Neural progenitor cell (in vitro differentiated cells): Measurements from ENCODE around the gene SEPTIN11.

Experiments used
- EZH2 ChIP-seq: fragments of 200-600 bp; sonication (generic); IDR thresholded peaks from 2 replicates; pipeline ENCODE4 v1.6.1; 2017; ENCODE audit warnings: antibody characterized with exemption, mild to moderate bottlenecking, moderate library complexity
- EZH2phosphoT487 ChIP-seq: fragments of 200-600 bp; sonication (generic); IDR thresholded peaks from 2 replicates; pipeline ENCODE4 v1.6.1; 2017; ENCODE audit warnings: antibody characterized with exemption
- TF ChIP-seq, protein P1 (sequence below): fragments of 200-600 bp; sonication (generic); IDR thresholded peaks from 2 replicates; pipeline ENCODE4 v1.5.1; 2017; ENCODE audit warnings: antibody characterized with exemption, mild to moderate bottlenecking

DNA sequence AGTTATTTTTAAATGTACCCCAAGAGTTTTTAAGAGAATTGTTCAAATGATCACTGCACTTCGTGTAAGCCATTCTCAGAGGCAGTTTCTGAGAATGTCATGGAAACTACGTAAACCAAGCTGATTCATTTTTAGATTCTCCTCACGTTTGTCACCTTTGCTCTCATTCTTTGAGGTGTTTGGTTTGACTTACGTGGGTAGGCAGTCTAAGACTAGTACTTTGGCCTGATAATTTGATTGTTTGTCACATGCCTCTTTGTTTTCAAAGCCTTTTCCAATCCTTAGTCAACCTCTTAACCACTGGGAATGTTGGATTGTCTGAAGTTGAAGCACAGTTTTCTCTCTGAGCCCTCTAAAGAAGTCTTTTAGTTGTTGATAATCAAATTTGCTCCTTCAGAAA is 10.5 kb downstream of the SEPTIN11 start:
- no peak for TF ChIP-seq EZH2
- TF ChIP-seq, protein P1, sequence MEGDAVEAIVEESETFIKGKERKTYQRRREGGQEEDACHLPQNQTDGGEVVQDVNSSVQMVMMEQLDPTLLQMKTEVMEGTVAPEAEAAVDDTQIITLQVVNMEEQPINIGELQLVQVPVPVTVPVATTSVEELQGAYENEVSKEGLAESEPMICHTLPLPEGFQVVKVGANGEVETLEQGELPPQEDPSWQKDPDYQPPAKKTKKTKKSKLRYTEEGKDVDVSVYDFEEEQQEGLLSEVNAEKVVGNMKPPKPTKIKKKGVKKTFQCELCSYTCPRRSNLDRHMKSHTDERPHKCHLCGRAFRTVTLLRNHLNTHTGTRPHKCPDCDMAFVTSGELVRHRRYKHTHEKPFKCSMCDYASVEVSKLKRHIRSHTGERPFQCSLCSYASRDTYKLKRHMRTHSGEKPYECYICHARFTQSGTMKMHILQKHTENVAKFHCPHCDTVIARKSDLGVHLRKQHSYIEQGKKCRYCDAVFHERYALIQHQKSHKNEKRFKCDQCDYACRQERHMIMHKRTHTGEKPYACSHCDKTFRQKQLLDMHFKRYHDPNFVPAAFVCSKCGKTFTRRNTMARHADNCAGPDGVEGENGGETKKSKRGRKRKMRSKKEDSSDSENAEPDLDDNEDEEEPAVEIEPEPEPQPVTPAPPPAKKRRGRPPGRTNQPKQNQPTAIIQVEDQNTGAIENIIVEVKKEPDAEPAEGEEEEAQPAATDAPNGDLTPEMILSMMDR: no peak
- TF ChIP-seq EZH2phosphoT487: no peak
